Panc1 (cell line): ENCODE measurements around the gene INPP5B. TPM values are rescaled to one million over a fixed set of nuclear protein-coding genes. Genes with fewer than 3 reads are reported as not detected.

Source experiments
- ATAC-seq: fragments of 200-7000 bp; cut with Tn5 transposase; 2 replicates; pipeline ENCODE4 v1.9.1; 2020; ENCODE audit warnings: mild to moderate bottlenecking, moderate library complexity
- BruUV-seq: library from RNA; stranded (reverse); fragments of 400-500 nt; replicated peaks from 2 replicates; lab custom pipeline; 2021; lab: Mats Ljungman, UMichigan
- CTCF ChIA-PET: fragments of 300-600 bp; sonication (Branson Sonifier 250); formaldehyde crosslinking; loops from one replicate; lab custom pipeline; 2022; ENCODE audit warnings: antibody characterized with exemption; lab: Charles Lee
- POLR2A ChIA-PET: fragments of 300-600 bp; sonication (Branson Sonifier 250); formaldehyde crosslinking; loops from one replicate; lab custom pipeline; 2022; ENCODE audit warnings: antibody characterized with exemption; lab: Charles Lee
- DNase-seq: peaks from one replicate; pipeline ENCODE4 v3.0.0-alpha.2; 2010; ENCODE audit warnings: low read depth, low spot score
- H3K27ac ChIP-seq: 2 replicates; pipeline ENCODE4 v1.5.1; 2011; ENCODE audit warnings: mild to moderate bottlenecking, low read length, inconsistent platforms
- H3K27me3 ChIP-seq: fragments of 200-500 bp; sonication (Bioruptor generic); 2 replicates; pipeline ENCODE4 v1.6.0; 2014; ENCODE audit warnings: low read length, inconsistent platforms; ENCODE audit not compliant: control insufficient read depth, insufficient read depth
- H3K36me3 ChIP-seq: fragments of 200-500 bp; sonication (Bioruptor generic); 2 replicates; pipeline ENCODE4 v1.5.1; 2014; ENCODE audit warnings: inconsistent platforms, mild to moderate bottlenecking, low read length, moderate library complexity; ENCODE audit not compliant: control insufficient read depth, insufficient read depth
- H3K4me1 ChIP-seq: 2 replicates; pipeline ENCODE4 v1.5.1; 2011; ENCODE audit warnings: inconsistent platforms, mild to moderate bottlenecking, low read length, moderate library complexity; ENCODE audit not compliant: control insufficient read depth, insufficient read depth
- H3K4me3 ChIP-seq, 2 experiments: 2 replicates each; pipeline ENCODE4 v1.5.1; 2011 to 2012; ENCODE audit warnings: low read depth in 2 of 2, low read length in 2 of 2, mild to moderate bottlenecking in 2 of 2, inconsistent platforms in 1 of 2, moderate library complexity in 1 of 2
- H3K9me3 ChIP-seq: fragments of 200-500 bp; sonication (Bioruptor generic); 2 replicates; pipeline ENCODE4 v1.5.1; 2014; ENCODE audit warnings: low read depth, mild to moderate bottlenecking, inconsistent platforms, low read length, moderate library complexity; ENCODE audit not compliant: control insufficient read depth, insufficient read depth
- CTCF ChIP-seq: fragments of 450-650 bp; IDR thresholded peaks from 2 replicates; pipeline ENCODE4 v1.5.1; 2017; ENCODE audit warnings: mild to moderate bottlenecking
- POLR2AphosphoS5 ChIP-seq: IDR thresholded peaks from 2 replicates; pipeline ENCODE4 v1.6.1; 2012; ENCODE audit warnings: mild to moderate bottlenecking, low read depth, low read length, moderate library complexity
- REST ChIP-seq, 2 experiments: IDR thresholded peaks; 2 replicates each; pipeline ENCODE4 v1.6.1; 2011 to 2012; ENCODE audit warnings: low read depth in 2 of 2, control low read depth in 1 of 2, low read length in 1 of 2, mild to moderate bottlenecking in 1 of 2, moderate library complexity in 1 of 2; ENCODE audit not compliant: insufficient read depth in 1 of 2
- SIN3A ChIP-seq: IDR thresholded peaks from 2 replicates; pipeline ENCODE4 v1.6.1; 2012; ENCODE audit warnings: low read depth, mild to moderate bottlenecking, low read length, moderate library complexity, borderline replicate concordance; ENCODE audit not compliant: insufficient read depth
- TCF7L2 ChIP-seq: IDR thresholded peaks from 2 replicates; pipeline ENCODE4 v1.6.1; 2011; ENCODE audit warnings: mild to moderate bottlenecking, low read depth, low read length, inconsistent platforms
- in situ Hi-C: cut with HindIII; loops from 2 replicates; pipeline ENCODE4 v1.10.0; 2016; ENCODE audit warnings: low sequenced_read_pairs, low pct_unique_long_range_greater_than_20kb
- intact Hi-C: fragments of 100-400 bp; cut with micrococcal nuclease; formaldehyde crosslinking; loops from one replicate; pipeline ENCODE4 v1.10.0; 2022; ENCODE audit not compliant: unreplicated experiment
- total RNA-seq: library from RNA; stranded (reverse); gene quantifications from one replicate; pipeline ENCODE4 v1.2.1, GENCODE V29; 2021; ENCODE audit not compliant: unreplicated experiment

The INPP5B gene
- total RNA-seq, 1 experiment from 2014 or later, result 17.7 TPM

GRCh38 chr1:37853157-37853556, 93.7 kb downstream of the INPP5B start:
- Histone ChIP-seq H3K36me3 (peaks cover 7% of the 10 kb centered on the region), H3K27me3 (no peaks in the 10 kb centered on the region), H3K9me3 (no peaks in the 10 kb centered on the region), H3K4me3 (no peak overlapping the region), H3K4me1 (peaks cover 8% of the 10 kb centered on the region; the same call in 1 of the 2 replicates), H3K27ac (no peak overlapping the region)
- BruUV-seq, result no TSS peak
- DNase-seq, result no peak
- CTCF ChIA-PET, result no interaction called here
- no peak for ATAC-seq
- no peak for TF ChIP-seq REST (IDR thresholded peaks at IDR 0.05; ENCODE audit: insufficient read depth in 1 of 2, low read depth in 2 of 2, low read length in 1 of 2)
- TF ChIP-seq TCF7L2, result no peak
- TF ChIP-seq POLR2AphosphoS5, result no peak
- TF ChIP-seq CTCF, result no peak
- TF ChIP-seq SIN3A, result no peak
- intact Hi-C loops (no loop called here), in situ Hi-C loops (no loop called here)
- POLR2A ChIA-PET, result interaction anchor here (0.6 kb wide), 1 partner anchor 117 kb away, joined by 3 read pairs; no protein-coding TSS in a partner anchor

- TSS peak; percentile 5 for BruUV-seq
- intact Hi-C loops (no loop called here), in situ Hi-C loops (no loop called here)
- POLR2A ChIA-PET, result interaction anchor here (0.7 to 1.1 kb wide), 2 partner anchors 8 to 98 kb away, joined by 3 read pairs; partner anchors contain the start of gene MTF1
- DNase-seq (no peak), ATAC-seq (no peak)
- H3K9me3 ChIP-seq, result no peaks in the 10 kb centered on the region
- no peak overlapping the region for H3K27ac ChIP-seq
- H3K4me3 ChIP-seq, result no peak overlapping the region
- H3K4me1 ChIP-seq, result peaks cover under 1% of the 10 kb centered on the region; the same call in 1 of the 2 replicates
- H3K36me3 ChIP-seq, result peaks cover 5% of the 10 kb centered on the region; the same call in 1 of the 2 replicates
- CTCF ChIA-PET, result no interaction called here
- no peaks in the 10 kb centered on the region for H3K27me3 ChIP-seq
- TF ChIP-seq CTCF (no peak), REST (IDR thresholded peaks at IDR 0.05; ENCODE audit: insufficient read depth in 1 of 2, low read depth in 2 of 2, low read length in 1 of 2) (no peak), TCF7L2 (no peak), SIN3A (no peak)
Measured at GRCh38 chr1:37851782-37852210, 95.1 kb downstream of the INPP5B start.
